ENCODE data around the gene SPATA17.

GRCh38 chr1:217703326-217703725, 72.2 kb downstream of the SPATA17 start:
- TF ChIP-seq EZH2 (IDR thresholded peaks at IDR 0.05; ENCODE audit: borderline replicate concordance, low read length) (no peak), CTCF (conservative IDR thresholded peaks at IDR 0.05 in 1 of 2, IDR thresholded peaks at IDR 0.05 in 1 of 2; ENCODE audit: extremely low read depth in 1 of 2, insufficient read depth in 1 of 2, low read depth in 1 of 2, low read length in 2 of 2) (no peak)
